Mucosa of gallbladder (tissue), 1 donor: ENCODE results near the gene SYNJ2. TPM values are rescaled to one million over a fixed set of nuclear protein-coding genes. Genes with fewer than 3 reads are reported as not detected.

Experiments
- DNase-seq: peaks from one replicate; pipeline ENCODE4 v3.0.0-alpha.2; 2020; ENCODE audit warnings: low spot score
- total RNA-seq: library from RNA; stranded (reverse); gene quantifications from one replicate; pipeline ENCODE4 v1.2.1, GENCODE V29; 2021
- donor health status: DM: no; HTN: no; CAD: no.

Gene SYNJ2
- total RNA-seq, 1 donor from 2014 or later = 26.8 TPM

DNA sequence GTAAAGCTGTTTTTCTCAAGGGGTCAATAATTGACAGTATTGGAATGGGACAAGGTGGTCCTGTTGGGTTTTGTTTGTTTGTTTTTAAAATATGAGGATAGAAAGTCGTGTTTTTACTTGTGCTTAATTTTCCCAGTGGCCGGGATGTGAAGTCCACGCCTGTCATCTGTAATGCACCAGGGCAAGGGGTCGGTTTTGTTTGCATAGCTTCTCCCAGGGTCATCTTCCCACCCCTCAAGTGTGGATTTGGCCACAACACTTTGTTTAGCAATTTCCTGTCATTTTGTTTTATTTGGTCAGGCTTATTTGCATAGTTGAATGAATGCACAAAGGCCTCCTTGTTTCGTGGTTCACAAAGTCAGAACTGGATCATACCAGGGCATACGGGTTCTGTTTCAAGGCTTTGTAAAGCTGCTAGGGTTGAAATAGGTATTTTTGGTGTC is 29.8 kb downstream of the SYNJ2 start:
- DNase-seq = no peak

GRCh38 chr6:158011980-158012566 is 30.4 kb downstream of the SYNJ2 start:
- DNase-seq = no peak

DNA sequence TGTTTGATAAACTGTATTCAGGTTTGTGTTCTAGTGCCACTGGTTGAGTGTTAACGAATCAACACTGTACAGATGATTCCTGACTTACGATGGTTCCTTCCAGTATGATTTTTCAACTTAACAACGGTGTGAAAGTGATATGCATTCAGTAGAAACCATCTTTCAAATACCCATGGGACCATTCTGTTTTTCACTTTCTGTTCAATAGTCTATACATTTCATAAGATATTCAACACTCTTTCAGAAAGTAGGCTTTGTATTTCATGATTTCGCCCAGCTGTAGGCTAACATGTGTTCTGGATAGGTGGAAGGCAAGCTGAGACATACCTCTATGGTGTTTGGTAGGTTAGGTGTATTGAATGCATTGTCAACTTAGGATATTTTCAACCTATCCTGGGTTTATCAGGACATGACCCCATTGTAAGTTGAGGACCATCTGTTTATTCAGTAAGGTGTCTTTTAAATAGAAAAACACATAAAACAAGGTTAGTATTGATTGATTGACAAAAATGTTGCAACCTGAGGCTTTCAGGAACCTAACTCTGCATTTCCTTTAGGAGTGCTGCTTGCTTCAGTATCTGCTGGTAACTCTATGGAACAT is 32.3 kb downstream of the SYNJ2 start:
- no peak for DNase-seq

GRCh38 chr6:158014505-158015187 is 33.0 kb downstream of the SYNJ2 start:
- no peak for DNase-seq

GRCh38 chr6:158015188-158015506 is 33.5 kb downstream of the SYNJ2 start:
- DNase-seq = no peak

DNA sequence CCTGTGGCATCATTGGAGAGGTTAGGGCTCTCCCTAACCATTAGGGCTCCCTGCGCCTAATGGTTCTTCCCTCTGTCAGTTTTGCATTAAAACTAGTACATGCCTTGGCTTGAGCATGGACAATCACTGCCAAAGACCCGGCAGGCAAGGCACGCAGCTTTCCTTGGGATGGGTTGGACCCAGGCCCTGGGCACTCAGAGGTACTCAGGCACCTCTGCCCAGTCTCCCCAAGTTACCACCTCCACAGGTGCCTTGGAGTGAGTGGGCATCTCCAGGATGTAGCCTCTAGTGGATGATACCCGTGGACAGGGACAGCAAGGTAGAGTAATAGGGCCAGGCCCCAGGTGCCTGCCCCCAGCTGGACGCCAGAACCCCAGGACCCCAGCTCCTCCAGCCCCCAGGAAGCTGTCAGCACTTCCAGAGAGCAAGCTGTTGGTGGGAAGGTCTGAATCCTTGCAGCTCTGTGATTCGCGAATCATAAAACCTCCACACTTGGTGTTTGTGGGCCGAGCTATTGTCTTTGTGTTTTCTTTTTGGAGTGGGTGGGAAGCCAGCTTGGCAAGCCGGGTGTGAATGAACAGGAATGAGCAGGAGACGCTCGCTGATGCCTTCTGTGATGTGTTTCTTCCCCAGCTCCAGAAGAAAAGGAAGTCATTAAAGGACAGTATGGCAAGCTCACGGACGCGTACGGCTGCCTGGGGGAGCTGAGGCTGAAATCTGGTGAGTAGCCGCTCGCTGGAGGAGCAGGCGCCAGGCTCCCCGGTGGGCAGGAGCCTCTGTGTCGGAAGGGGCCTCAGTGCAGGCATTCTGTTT is 35.1 kb downstream of the SYNJ2 start:
- no peak for DNase-seq

- DNase-seq = no peak
Measured at GRCh38 chr6:158017621-158018040, 36.0 kb downstream of the SYNJ2 start.

DNA sequence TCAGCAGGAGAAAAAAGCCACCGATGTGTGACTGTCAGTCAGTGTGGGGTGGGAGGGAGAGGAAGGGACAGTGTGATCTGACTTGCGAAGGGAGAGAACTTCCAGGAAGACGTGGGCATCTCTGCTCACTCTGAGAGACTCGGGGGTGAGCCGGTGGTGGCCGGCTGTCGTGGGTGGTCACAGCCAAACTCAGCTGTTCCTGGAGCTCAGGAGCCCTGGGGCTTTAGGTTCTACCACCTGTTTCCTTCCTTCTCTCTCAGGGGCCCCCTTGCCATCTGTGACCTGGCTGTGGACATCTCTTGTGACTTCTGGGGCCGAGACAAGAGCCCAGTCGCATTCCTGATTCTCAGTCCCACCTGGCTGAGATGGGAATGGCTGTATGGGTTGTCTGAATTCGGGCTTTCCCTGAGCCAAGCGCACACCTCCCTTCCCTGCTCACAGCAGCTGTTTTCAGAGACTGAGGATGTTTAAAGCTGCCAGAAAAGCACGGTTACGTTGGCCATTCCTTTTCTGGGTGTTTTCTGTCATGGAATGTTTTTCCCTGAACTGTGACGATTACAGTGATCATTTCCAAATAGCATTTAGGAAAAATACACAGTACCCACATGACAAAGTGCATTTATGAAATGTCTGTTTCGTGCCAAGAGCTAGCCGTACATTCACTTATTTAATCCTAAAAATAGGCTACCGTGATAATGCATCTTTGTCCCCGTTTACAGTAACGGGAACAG is 36.5 kb downstream of the SYNJ2 start:
- DNase-seq = no peak

- DNase-seq = no peak
Measured at GRCh38 chr6:158018851-158019361, 37.2 kb downstream of the SYNJ2 start.

GRCh38 chr6:158019416-158019815 is 37.8 kb downstream of the SYNJ2 start:
- DNase-seq = no peak

- no peak for DNase-seq
Measured at GRCh38 chr6:158020272-158020711, 38.6 kb downstream of the SYNJ2 start.

GRCh38 chr6:158020811-158021210 is 39.1 kb downstream of the SYNJ2 start:
- no peak for DNase-seq

GRCh38 chr6:158021376-158021775 is 39.7 kb downstream of the SYNJ2 start:
- DNase-seq = no peak

DNA sequence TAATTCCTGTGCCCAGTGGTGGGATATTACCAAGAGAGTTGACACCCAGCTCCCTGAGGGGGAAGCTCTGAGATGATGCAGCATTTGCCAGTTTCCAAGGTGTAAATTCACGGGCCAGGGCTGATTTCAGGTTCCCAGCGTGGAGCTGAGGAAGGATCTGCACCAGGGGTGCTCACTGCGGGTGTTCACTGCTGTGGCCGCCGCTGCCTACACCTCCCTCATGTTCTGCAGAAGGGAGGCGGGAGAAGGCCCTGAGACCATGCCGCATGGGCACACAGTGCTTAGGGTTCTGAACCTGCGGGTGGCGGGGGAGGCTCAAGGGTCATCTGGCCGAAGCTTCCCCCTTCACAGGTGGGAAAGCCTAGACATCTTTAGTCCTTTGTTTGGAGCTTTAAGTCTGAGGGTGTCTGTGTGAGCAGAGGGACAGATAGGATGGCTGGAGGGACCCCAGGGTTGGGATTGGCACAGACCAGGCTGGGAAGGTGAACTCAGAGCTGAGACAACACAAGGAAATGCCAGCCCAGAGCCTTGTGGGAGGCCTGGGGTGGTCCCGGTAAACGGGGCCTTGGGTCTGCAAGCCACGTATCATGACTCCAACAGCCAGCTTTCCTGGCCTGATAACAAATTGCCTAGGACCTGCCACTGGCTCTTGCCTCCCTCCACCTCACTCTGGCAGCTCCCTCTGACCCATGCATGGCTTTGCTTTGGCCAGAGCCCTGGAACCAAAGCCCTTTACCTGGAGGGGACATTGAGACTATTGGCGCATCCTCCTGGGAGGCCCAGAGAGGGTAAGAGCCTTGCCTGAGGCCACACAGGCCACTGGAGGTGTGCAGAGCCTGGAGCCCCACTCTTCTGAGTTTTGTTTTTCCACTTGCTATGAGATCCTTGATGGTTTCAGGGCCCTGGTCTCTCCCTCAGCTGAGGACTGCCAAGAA is 40.4 kb downstream of the SYNJ2 start:
- DNase-seq = no peak

GRCh38 chr6:158022749-158023596 is 41.3 kb downstream of the SYNJ2 start:
- DNase-seq = no peak

DNA sequence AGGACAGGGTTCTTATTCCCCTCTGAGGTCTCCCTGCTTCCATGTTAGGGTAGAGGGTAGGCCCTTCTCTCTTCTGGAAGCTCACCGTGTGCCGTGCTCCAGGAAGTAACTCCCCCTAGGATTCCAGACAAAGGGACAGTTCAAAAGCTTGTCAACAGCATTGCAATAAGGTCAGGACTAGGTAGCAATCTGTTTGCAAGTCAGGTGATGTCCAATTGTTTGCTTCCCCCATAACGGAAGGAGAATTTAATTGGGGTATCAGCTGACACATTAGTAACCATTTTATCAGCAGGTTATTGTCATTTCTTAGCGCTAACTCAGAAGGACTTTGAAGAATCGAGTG is 41.9 kb downstream of the SYNJ2 start:
- no peak for DNase-seq

GRCh38 chr6:158024566-158025297 is 43.1 kb downstream of the SYNJ2 start:
- no peak for DNase-seq

DNA sequence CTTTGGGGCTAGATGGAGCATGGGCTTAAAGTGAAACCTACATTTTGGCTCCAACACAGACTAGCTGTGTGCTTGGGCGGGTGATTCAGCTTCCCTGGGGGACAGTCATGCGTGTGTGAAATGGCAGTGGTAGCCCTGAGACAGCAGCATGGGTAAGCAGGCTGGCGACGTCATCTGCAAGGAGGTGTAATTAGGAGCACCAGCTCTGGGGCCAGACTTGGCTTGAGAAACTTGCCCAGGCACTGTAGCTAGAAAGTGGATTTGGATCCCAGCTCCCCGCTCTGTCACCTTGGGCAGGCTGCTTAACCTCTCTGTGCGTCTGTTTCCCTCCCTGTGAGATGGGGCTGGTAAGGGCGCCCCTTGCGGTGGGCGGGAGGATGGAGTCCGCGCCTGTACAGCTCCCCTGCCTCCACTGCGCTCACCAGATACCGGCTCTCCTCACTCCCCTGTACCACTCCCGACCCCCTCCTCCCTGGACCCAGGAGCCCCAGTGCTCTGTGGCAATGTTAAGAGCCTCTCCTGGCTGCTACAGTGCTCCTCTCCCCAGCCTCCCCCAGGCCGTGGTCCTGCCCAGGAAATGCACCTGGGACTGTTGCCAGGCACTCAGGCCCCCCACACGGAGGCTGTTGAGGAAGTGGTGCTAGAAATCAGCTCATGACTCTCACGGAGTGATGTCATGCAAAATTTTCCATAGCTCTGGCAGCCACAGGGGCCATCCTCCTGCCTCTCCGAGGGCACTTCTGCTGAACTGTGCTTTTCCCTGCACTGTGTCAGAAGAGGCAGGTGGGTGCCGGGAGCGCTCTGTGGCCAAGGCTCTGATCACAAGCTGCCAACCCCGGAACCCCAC is 44.6 kb downstream of the SYNJ2 start:
- peak; percentile 88 for DNase-seq
